Urothelium cell line (cell line): ENCODE results near the gene BCL2L1.
"Not testable (repeated sequence)": the region's sequence is repeated elsewhere in the genome, so short reads cannot be mapped to it uniquely, and the experiment has no call there.

Source experiments
- DNase-seq: peaks from one replicate; pipeline ENCODE4 v3.0.0; 2011; ENCODE audit warnings: low spot score, mixed read lengths
- FAIRE-seq: peaks from 2 replicates; lab custom pipeline; 2011; peaks lifted over from hg19 to GRCh38; lab: Jason Lieb, UNC

Gene BCL2L1

DNA sequence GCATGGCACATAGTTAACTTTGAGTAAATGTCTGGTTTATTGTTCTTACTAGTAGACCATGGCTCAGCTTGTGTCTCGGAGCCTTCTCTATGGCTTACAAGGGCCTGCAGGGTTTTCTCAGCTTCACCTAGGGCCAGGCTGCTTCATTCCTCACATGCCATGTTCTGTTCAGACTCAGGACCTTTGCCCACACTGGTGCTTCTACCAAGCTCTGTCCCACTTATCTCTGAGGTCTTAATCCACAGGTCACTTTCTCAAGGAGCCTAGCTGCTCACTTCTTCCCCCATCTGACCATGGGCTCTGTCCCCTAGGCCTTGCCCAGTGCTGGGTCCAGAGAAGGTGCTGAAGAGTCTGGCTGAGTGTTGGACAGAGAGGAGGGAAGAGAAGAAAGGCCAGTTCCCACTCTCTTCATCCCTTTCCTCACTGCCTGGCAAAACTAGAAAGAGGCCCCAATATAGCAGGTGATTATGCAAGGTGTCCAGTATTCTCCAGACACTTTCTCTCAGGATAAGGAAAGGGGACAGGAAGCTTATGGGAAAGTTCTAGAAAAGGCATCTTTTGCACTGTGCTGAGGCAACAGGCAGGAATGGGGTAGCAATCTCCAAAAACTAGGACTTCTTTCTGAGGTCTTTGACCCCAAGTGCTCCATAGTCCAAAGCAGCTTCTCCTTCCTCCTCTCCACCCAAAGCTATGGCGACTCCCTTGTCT is 45.0 kb downstream of the BCL2L1 start:
- FAIRE-seq: no peak
- no peak for DNase-seq

DNA sequence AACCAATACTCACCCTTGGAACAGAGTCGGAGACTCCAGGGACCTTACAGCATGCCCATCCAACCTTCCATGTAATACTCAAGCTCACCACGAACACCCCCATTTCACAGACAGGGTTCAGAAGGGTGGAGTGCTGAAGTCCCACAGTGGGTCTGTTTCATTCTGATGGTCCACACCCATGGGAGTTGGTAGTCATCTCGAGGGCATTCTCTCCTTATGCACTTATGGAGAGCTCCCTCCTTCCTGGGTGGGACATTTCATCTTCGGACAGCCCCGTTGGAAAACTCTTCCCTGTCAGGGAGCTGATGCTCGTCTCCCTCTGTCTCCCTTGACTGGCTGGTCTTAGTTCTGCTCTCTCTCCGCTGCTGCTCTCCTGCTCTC is 46.1 kb downstream of the BCL2L1 start:
- FAIRE-seq (no peak), DNase-seq (no peak)

DNA sequence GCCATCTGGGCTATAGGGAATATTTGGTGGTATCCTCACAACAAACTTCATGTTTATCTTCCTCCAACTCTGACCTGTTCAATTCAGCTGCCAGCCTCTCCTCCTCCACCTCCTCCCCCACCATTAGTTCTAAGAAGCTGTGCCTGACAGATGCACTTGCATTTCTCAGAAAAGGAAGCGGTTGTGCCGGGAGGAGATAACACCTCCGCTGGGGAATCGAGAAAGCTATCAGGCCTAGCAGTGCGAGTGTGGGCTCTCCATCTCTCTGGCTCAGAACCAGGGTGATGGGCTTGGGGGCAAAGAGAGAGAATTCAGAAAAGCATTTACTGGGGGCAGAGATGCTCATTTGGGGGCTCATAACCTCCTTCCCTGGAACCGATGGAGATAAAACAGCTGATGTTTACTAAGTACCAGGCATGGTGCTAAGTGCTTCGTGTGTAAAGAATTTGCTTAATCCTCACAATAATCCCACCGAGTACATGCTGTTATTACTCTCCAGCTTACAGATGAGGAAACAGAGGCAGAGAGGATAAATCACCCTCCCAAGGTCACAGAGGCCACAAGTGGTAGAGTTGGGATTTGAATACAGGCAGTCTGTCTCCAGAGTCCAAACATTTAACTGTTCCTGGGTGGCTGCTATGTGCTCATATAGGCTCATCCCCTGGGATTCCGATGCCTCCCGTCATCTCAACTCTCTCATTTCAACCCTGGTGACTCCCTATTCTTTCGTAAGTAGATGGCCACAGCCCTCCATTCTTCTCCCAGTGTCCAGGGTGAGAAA is 46.6 kb downstream of the BCL2L1 start:
- DNase-seq (no peak), FAIRE-seq (no peak)

DNA sequence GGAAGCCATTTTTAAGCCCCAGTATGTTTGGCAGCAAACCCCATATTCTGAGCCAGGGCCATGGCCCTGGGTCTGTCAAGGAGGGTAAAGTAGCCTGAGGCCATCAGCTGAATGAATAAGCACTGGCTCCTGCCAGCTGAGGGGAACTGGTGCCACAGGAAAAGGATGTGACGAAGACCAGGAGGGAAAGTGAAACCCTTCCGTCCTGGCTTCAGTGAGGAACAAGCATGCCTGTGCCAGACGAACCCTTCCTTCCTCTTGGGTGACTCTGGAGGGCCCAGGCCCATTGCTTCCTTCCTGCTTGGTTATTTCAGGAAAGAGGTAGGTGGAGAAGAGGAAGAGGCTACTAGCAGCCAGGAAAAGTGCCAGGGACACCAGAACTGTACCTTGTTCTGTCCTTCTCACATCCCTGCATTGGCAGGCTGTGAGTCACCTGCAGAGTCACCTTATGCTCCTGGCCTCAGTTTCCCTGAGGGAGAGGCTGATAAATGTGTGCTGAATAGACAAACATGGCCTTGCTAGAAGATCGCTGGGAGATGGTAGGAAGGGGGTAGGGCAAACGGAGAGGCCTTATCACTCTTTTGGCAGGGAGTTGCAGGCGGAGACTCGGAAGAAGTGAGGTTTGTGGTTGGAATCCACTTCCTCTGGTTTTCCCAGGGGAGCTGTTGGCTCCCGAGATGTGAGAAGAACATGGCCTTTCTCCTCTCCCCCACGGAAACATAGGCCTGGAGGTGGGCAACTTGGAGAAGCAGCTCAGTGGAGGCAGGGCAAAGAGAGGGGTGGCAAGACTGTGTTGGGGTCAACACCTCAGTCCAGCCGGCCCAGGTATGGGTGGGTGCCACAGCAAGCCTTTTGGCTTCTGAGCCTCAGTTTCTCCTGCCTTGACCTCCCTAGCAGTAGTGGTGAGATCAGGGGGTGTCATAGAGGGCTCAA is 47.5 kb downstream of the BCL2L1 start:
- DNase-seq: peak; percentile 62
- FAIRE-seq: no peak

DNA sequence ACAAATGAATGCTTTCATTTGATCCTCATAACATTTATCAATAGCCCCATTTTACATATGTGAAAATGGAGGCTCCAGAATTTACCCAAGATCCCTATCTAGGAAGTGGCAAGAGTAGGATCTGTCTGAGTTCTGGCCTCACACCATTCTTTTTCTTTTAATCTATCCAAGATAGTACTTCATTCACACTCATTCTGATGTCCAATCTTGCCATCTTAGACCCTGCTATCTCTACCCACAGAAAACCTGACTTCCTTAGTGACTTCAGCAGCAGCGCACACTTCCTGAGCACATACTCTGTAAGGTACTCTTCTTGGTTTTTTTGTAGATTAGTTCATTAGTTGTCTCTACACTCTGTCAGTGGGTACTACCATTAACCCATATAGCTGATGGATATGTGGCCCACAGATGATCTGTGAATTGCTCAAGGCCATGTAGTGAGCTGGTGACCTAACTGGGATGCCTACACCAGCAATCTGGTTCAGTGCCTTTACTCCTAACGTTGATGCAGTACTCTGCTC is 48.7 kb downstream of the BCL2L1 start:
- no peak for FAIRE-seq
- DNase-seq: no peak

DNA sequence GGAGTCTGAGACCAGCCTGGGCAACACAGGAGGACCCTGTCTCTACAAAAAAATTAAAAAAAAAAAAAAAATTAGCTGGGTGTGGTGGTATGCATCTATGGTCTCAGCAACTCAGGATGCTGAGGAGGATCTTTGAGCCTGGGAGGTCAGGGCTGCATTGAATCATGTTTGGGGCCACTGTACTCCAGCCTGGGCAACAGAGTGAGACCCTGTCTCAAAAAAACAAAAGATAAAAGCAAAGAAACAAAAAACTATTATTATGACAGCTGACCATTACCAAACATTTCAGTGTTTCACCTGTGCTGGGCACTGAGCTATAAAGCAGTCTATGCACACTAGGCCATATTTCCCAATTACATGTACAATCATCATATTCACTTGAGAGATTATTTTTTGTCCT is 49.2 kb downstream of the BCL2L1 start:
- DNase-seq: no peak
- no peak for FAIRE-seq

DNA sequence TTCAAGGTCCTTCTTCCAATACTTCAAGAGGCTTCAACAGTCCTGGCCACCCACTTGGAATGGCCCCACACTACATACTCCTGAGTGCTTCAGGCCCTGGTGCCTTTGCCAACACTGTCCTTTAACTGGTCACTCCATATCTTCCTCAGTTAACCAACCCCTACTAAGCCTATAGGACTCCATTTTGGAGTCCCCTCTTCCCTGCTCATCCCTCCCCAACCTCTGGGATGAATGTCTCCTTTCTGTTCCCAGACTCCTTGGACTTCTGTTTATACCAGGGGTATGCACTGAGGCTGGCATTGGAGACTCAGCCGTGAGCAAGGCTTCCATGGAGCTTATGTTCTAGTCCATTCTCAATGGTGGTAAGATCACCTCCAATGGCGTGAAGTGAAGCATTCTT is 51.3 kb downstream of the BCL2L1 start:
- no peak for DNase-seq
- FAIRE-seq: no peak

DNA sequence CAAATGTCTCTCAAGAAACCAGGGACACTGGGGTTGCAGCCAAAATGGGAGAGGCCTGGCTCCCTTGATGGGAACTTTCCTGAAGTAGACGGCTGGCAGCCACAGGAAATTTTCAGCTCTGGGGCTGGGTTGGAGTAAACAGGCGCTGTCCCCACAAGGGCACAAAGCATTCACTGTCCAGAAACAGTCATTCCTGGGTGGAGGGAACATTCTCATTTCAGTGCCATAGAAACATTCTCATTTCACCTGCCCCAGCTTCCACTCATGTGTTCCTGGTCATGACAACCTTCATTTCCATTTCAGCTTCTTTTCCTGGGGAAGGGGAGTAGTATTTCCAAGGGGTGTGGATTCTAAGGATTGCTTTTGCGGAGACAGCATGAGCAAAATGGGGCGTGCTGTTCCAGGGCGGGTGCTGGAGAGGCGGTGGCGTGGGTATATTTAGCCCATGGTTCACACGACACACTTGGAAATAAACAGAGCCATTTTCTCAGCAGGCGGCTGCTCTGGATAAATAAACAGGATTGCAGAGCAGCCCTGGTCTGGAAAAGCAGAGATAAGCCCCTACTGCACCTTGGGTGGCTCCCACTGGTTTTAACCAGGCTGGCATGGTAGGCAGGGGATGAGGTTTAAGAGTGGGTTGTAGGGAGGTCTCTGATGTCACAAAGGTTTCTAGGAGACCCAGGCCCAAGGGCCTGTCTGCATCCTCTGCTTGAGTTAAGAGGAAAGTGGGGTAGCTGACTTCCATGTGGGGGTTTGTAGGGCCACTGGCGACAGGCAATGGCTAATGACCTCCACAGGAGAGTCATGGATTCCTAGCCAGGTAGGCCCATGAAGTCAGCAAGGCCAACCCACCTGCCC is 52.1 kb downstream of the BCL2L1 start:
- FAIRE-seq: no peak
- no peak for DNase-seq

DNA sequence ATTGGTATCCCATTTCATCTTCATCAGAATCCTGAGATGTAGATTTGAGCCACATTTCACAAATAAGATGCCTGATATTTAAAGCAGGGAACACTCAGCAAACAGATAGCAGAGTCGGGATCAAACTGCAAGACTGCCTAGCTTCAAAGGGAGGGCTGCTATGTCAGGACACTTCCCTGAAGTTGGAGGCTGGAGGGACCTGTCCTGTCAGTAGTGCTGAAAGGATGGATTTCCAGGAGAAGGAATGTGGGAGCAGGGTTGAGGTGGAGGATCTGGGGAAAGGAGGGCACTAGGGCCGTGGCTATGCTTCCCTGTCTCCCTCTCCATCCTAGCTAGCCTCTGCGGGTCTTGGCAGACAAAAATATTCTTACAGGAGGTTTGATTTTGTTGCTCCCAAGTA is 52.8 kb downstream of the BCL2L1 start:
- no peak for DNase-seq
- no peak for FAIRE-seq

DNA sequence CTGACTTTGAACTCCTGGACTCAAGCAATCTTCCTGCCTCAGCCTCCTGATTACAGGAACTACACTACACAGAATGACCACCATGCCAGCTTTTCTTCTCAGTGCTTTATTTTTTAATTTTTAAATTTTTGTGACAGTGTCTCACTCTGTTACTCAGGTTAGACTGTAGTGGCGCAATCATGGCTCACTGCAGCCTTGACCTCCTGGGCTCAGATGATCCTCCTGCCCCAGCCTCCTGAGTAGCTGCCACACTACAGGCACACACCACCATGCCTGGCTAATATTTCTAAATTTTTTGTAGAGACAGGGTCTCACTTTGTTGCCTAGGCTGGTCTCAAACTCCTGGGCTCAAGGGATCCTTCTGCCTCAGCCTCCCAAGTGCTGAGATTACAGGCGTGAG is 53.7 kb downstream of the BCL2L1 start:
- not testable (repeated sequence) for DNase-seq, FAIRE-seq

DNA sequence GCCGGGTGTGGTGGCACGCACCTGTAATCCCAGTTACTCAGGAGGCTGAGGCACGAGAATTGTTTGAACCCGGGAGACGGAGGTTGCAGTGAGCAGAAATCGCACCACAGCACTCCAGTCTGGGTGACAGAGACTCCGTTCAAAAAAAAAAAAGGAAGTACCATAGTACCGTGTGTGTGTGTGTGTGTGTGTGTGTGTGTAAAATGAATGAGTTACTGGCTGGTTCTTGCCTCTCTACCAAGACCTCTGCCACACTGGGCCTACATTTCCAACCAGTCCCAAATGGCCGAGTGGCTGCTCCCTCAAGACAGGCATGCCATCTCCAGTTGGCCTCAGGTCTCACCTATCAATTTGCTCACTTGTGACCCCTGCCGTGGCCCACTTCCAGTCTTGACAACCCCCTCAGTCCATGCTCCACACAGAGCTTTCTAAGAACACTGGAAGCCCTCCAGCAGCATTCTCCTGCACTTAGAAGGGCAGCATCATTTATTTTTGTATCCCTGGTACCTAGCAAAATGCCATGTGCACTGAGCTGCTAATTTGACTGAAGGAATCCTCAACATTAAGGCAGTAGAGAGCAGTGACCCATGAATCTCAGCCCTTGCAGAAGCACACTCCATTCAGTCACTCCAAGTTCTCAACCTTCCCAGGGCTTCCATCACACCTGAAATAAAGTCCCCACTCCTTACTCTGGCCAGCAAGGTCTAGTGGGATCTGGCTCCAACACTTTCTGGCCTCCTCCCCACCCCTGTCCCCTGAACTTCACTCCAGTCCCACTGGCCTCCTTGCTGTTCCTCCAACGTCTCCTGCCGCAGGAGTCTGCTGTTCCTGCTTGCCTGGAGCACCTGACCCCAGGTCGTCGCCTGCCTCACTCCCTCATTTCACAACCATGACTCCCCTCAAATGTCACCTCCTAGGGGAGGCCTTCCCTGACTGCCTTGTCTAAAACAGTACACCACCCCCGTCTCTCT is 55.1 kb downstream of the BCL2L1 start:
- DNase-seq (no peak), FAIRE-seq (no peak)

DNA sequence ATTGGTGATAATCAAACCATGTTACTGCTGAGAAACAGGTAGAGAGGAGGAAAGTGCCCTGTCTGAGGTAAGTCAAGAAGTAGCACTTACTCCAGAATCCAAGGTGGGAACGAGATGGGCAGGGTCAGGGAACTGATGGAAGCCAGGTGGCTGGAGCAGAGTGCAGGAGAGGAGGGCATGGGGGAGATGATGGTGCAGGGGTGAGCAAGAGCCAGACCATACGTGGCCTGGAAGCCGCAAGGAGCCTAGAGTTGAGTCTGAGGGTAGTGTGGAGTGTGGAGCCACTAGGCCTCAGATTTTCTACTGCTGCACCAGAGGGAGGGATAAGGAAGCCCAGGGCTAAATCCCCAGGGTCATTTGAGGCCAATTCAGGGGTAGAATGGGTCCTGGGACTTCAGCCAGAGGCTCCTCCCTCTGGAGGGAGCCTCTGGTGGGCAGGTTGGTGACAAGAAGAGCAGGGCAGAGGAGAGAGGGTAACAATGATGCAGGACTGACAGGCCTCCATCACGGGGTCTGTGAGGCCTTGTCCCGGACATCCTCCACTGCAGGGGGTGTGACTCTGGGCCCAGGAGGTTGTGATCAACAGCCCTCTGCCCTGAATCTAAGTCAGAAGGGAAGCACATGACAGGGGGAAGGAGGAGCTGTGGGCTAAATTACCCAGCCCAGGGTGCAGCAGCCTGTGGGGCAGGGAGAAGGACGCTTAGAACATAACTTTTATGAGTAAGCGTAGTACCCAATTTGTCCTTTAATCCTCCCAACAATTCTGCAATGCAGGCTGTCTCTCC is 56.2 kb downstream of the BCL2L1 start:
- no peak for DNase-seq
- FAIRE-seq: no peak

DNA sequence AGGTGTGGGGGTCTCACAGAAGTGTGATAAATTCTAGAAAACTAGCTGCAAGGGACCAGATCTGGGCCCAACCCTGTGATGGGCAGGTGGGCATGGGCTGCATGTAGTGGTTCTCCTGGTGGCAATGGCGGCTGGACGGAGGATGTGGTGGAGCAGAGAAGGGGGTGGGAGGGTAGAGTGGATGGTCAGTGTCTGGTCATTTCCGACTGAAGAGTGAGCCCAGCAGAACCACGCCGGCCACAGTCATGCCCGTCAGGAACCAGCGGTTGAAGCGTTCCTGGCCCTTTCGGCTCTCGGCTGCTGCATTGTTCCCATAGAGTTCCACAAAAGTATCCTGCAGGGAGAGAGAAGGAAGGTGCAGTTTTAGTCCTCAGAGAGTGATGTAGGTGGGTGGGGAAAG is 56.9 kb downstream of the BCL2L1 start:
- FAIRE-seq: no peak
- DNase-seq: no peak

DNA sequence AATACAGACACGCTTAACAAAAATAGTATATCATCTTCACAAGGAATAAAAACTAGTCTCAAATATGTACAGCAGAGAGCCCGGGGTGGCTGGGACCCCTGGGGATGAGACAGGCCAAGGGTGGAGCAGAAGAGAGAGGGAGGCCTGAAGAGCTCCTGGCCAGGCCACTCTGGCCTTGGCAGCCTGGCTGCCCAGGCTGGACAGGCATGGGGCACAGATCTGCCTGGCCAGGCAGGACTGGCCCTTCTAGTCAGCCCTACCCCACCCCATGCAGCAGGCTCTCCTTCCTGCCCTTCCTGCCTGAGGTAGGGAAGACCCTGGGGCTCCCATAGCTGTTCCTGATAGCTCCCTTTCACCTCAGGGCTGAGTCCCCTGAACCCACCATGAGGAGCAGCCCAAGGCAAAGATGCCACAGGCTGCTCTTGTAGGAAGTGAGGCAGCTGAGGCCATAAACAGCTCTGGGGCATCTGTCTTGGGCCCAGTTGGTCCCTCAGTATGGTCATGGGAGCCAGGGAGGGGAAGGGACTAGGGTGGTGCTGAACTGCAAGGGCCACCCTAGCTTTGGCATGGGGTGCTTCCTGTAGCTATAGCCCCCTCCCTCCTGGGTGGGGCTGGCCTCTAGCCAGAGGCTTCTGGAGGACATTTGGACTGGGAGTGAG is 57.8 kb downstream of the BCL2L1 start:
- FAIRE-seq (no peak), DNase-seq (no peak)

DNA sequence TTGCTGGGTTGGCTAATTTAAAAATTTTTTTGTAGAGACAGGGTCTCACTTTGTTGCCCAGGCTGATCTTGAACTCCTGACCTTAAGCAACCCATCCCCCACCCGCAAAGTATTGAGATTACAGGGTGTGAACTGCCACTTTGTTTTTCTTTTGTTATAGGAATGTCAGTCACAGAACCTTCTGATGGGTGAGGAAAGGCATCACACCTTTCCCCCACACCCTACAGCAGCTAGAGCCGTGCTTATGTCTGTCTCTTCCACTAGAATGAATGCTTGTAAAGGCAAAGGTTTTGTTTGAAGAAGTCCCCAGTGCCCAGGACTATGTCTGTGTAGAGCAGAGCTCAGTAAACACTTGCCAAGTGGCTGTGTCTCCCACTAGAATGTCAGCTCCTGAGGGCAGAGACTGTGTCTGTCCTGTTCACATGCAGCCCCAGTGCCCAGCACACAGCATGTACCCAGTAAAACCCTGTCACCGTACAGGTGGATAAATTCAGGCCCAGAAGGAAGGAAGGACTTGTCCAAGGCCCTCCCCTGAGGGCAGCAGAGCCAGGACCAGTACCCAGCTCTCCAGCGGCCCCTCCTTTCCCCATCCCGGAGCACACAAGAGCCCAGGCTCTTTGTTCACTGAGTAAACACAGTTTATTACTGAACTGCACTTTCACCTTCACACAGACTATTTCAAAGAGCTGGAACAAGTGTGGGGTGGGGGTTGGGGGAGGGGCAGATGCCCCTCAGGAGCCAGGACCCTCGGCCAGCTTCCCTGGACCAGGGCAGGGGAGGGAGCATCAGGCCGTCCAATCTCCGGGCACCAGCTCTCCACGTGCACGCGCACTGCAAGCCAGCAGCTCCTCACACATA is 58.6 kb downstream of the BCL2L1 start:
- no peak for FAIRE-seq
- DNase-seq: no peak

DNA sequence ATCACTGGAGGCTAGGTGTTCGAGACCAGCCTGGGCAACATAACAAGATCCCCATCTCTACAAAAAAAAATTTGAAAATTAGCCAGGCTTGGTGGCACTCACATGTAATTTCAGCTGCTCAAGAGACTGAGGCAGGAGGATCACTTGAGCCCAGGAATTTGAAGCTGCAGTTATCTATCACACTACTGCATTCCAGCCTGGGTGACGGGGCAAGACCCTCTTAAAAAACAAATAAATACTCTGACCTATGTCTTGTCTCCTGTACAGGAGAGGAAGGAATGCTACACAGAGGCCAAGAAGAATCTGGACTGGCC is 59.2 kb downstream of the BCL2L1 start:
- no peak for FAIRE-seq
- DNase-seq: no peak

DNA sequence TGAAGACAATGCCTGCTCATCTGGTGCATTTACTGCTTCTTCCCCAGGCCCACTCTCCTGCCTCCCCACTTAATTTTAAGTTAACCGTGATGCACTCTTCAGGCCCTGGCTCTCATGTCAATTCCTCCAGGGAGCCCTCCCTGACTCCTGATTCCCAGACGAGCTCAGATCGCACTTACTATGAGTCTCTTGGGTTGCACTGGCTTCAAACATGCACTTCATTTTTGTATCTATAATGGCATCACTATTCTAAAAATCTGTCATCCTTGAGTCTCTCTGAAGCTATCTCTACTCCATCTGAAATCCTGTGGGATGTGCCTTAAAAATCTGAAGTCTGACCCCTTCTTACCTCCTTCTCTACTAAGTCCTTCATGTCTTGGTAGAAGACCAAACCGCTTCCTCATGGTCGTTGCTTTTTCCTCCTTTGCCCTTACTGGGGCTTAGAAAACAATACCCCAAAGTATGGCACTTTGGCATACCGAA is 60.3 kb downstream of the BCL2L1 start:
- no peak for FAIRE-seq
- DNase-seq: no peak
